HepG2 (cell line): Measurements from ENCODE around the gene FNBP1L. TPM values are rescaled to one million over a fixed set of nuclear protein-coding genes. Genes with fewer than 3 reads are reported as not detected.

Source experiments
- ATAC-seq: fragments of 200-7000 bp; cut with Tn5 transposase; 3 replicates; pipeline ENCODE4 v1.9.1; 2020; ENCODE audit warnings: mild to moderate bottlenecking, moderate library complexity
- BruUV-seq: library from RNA; stranded (reverse); fragments of 400-500 nt; replicated peaks from 2 replicates; lab custom pipeline; 2021; lab: Mats Ljungman, UMichigan
- CTCF ChIA-PET: fragments of 300-600 bp; formaldehyde crosslinking; extraction: SDS; loops from one replicate; lab custom pipeline; 2021; ENCODE audit warnings: low total read pairs, inconsistent platforms, low intra/inter-chr PET ratio; lab: Yijun Ruan, JAX
- POLR2A ChIA-PET: fragments of 350-600 bp; sonication (Branson Sonifier 250); formaldehyde crosslinking; loops from one replicate; lab custom pipeline; 2020; ENCODE audit warnings: antibody characterized with exemption, inconsistent platforms; lab: Yijun Ruan, JAX
- DNase-seq: peaks from one replicate; pipeline ENCODE4 v3.0.0-alpha.2; 2015; ENCODE audit warnings: low spot score
- FAIRE-seq: peaks from 3 replicates; lab custom pipeline; 2011; peaks lifted over from hg19 to GRCh38; lab: Jason Lieb, UNC
- H2AFZ ChIP-seq: one replicate; pipeline ENCODE4 v1.6.1; 2011; ENCODE audit warnings: low read length, inconsistent platforms
- H3K27ac ChIP-seq: fragments of 300-600 bp; 3 replicates; pipeline ENCODE4 v1.8.0; 2011; ENCODE audit warnings: mixed run types, mild to moderate bottlenecking, mixed read lengths, low read length, inconsistent platforms; ENCODE audit not compliant: insufficient read depth; ENCODE audit errors: extremely low read length
- H3K27me3 ChIP-seq, 2 experiments: fragments of 200-600 bp in 1 of 2; 2 replicates in 1 of 2; 3 replicates in 1 of 2; pipeline versions ENCODE4 v1.6.0 to v1.8.0; 2011; ENCODE audit warnings: low read length in 2 of 2, mild to moderate bottlenecking in 2 of 2, moderate library complexity in 2 of 2, inconsistent platforms in 1 of 2; ENCODE audit not compliant: insufficient read depth in 2 of 2, control insufficient read depth in 1 of 2
- H3K36me3 ChIP-seq, 2 experiments: fragments of 200-600 bp in 1 of 2; replicated peaks in 1 of 2; 2 replicates in 1 of 2; 3 replicates in 1 of 2; pipeline versions ENCODE4 v1.5.1 to v1.8.0; 2011; ENCODE audit warnings: low read length in 2 of 2, inconsistent platforms in 1 of 2; ENCODE audit not compliant: insufficient read depth in 2 of 2, control insufficient read depth in 1 of 2
- H3K4me1 ChIP-seq: 2 replicates; pipeline ENCODE4 v1.5.1; 2012; ENCODE audit warnings: low read length, inconsistent platforms; ENCODE audit not compliant: insufficient read depth
- H3K4me2 ChIP-seq: 2 replicates; pipeline ENCODE4 v1.6.0; 2011; ENCODE audit warnings: low read depth, low read length, inconsistent platforms
- H3K4me3 ChIP-seq, 3 experiments: fragments of 200-600 bp in 1 of 3; sonication (generic), shearing (Covaris generic) in 1 of 3; replicated peaks in 1 of 3; 2 replicates each; pipeline ENCODE4 v1.5.1; 2011 to 2016; ENCODE audit warnings: low read length in 3 of 3, inconsistent platforms in 2 of 3, low read depth in 2 of 3, mild to moderate bottlenecking in 2 of 3, control low read depth in 1 of 3, mixed read lengths in 1 of 3; ENCODE audit not compliant: insufficient read depth in 1 of 3
- H3K79me2 ChIP-seq: one replicate; pipeline ENCODE4 v1.6.1; 2011; ENCODE audit warnings: low read length, inconsistent platforms; ENCODE audit not compliant: insufficient read depth
- H3K9ac ChIP-seq: 2 replicates; pipeline ENCODE4 v1.6.0; 2011; ENCODE audit warnings: mild to moderate bottlenecking, low read depth, low read length, inconsistent platforms; ENCODE audit not compliant: insufficient read depth
- H3K9me3 ChIP-seq: 2 replicates; pipeline ENCODE4 v1.5.1; 2012; ENCODE audit warnings: mild to moderate bottlenecking, low read length
- H4K20me1 ChIP-seq: 2 replicates; pipeline ENCODE4 v1.6.0; 2011; ENCODE audit warnings: inconsistent platforms, mild to moderate bottlenecking, low read length, moderate library complexity; ENCODE audit not compliant: insufficient read depth
- ADNP ChIP-seq: sonication (generic); formaldehyde crosslinking; IDR thresholded peaks from 2 replicates; pipeline ENCODE4 v1.4.0; 2020; ENCODE audit warnings: missing genetic modification reagents
- ATF7 ChIP-seq, 2 experiments: fragments of 450-650 bp in 1 of 2; sonication (generic) in 1 of 2; formaldehyde crosslinking in 1 of 2; IDR thresholded peaks; 2 replicates each; pipeline versions ENCODE4 v1.4.0 to v1.6.1; 2016 to 2020; ENCODE audit warnings: antibody characterized with exemption in 1 of 2, mild to moderate bottlenecking in 1 of 2, missing genetic modification reagents in 1 of 2
- CCAR2 ChIP-seq: fragments of 200-400 bp; formaldehyde crosslinking; optimal IDR thresholded peaks from 2 replicates; pipeline ENCODE3; 2018; ENCODE audit warnings: low read depth, mild to moderate bottlenecking, low read length, moderate library complexity
- DR1 ChIP-seq: sonication (generic); formaldehyde crosslinking; IDR thresholded peaks from 2 replicates; pipeline ENCODE4 v1.8.0; 2021; ENCODE audit warnings: mild to moderate bottlenecking, missing genetic modification reagents, inconsistent platforms
- EP300 ChIP-seq, 3 experiments: sonication (generic) in 1 of 3; formaldehyde crosslinking in 1 of 3; IDR thresholded peaks; 2 replicates each; pipeline versions ENCODE4 v1.5.1 to v1.6.1; 2011 to 2020; ENCODE audit warnings: low read depth in 2 of 3, low read length in 2 of 3, borderline replicate concordance in 1 of 3, improper control_type of control experiment in 1 of 3, mild to moderate bottlenecking in 1 of 3, missing genetic modification reagents in 1 of 3, moderate library complexity in 1 of 3
- JUND ChIP-seq: sonication (generic); formaldehyde crosslinking; IDR thresholded peaks from 2 replicates; pipeline ENCODE4 v1.8.0; 2022; ENCODE audit warnings: mild to moderate bottlenecking, missing genetic modification reagents
- MEIS2 ChIP-seq: sonication (generic); formaldehyde crosslinking; IDR thresholded peaks from 2 replicates; pipeline ENCODE4 v1.9.0; 2021; ENCODE audit warnings: mild to moderate bottlenecking, missing genetic modification reagents
- POGZ ChIP-seq: sonication (generic); formaldehyde crosslinking; IDR thresholded peaks from 2 replicates; pipeline ENCODE4 v1.4.0; 2020; ENCODE audit warnings: mild to moderate bottlenecking, missing genetic modification reagents
- SRY ChIP-seq: sonication (generic); formaldehyde crosslinking; IDR thresholded peaks from 2 replicates; pipeline ENCODE4 v1.8.0; 2022; ENCODE audit warnings: mild to moderate bottlenecking, missing genetic modification reagents
- STAT5B ChIP-seq: sonication (generic); formaldehyde crosslinking; IDR thresholded peaks from 2 replicates; pipeline ENCODE4 v1.4.0; 2020; ENCODE audit warnings: missing genetic modification reagents
- ZEB1 ChIP-seq: IDR thresholded peaks from 2 replicates; pipeline ENCODE4 v1.6.1; 2012; ENCODE audit warnings: mild to moderate bottlenecking, low read depth, inconsistent platforms; ENCODE audit not compliant: insufficient replicate concordance
- ZFYVE20 ChIP-seq: sonication (generic); formaldehyde crosslinking; IDR thresholded peaks from 2 replicates; pipeline ENCODE4 v1.8.0; 2023; ENCODE audit warnings: low read depth, mild to moderate bottlenecking, moderate library complexity, missing genetic modification reagents, borderline replicate concordance
- ZKSCAN1 ChIP-seq: fragments of 150-350 bp; IDR thresholded peaks from 2 replicates; pipeline ENCODE4 v1.6.1; 2014; ENCODE audit warnings: low read length
- ZNF12 ChIP-seq: sonication (generic); formaldehyde crosslinking; IDR thresholded peaks from 2 replicates; pipeline ENCODE4 v1.5.0; 2020; ENCODE audit warnings: missing genetic modification reagents
- ZNF766 ChIP-seq: sonication (generic); formaldehyde crosslinking; IDR thresholded peaks from 2 replicates; pipeline ENCODE4 v1.5.0; 2020; ENCODE audit warnings: missing genetic modification reagents, borderline replicate concordance
- ZNF770 ChIP-seq: sonication (generic); formaldehyde crosslinking; IDR thresholded peaks from 2 replicates; pipeline ENCODE4 v1.5.0; 2020; ENCODE audit warnings: mild to moderate bottlenecking, missing genetic modification reagents
- ZSCAN9 ChIP-seq: IDR thresholded peaks from 2 replicates; pipeline ENCODE4 v1.6.1; 2016; ENCODE audit warnings: borderline replicate concordance
- WGBS: methylation state at CpG from one replicate; pipeline ENCODE4 v1.1.6; 2017; ENCODE audit warnings: low lambda C conversion rate; 5-methylcytosine and 5-hydroxymethylcytosine counted together
- in situ Hi-C: cut with HindIII; loops from 2 replicates; pipeline ENCODE4 v1.10.0; 2017; ENCODE audit warnings: low pct_unique_long_range_greater_than_20kb; ENCODE audit not compliant: extremely low pct_ligation_motif_present
- intact Hi-C: fragments of 100-400 bp; cut with micrococcal nuclease; formaldehyde crosslinking; loops from one replicate; pipeline ENCODE4 v1.10.0; 2022; ENCODE audit not compliant: unreplicated experiment
- polyA plus RNA-seq, 8 experiments: library from polyadenylated mRNA; depleted of rRNA in 3 of 8; stranded (reverse) in 7 of 8; unstranded in 1 of 8; fragments of >200 nt; fragmentation: Illumina TruSeq in 4 of 8; extraction: Trizol in 4 of 8; gene quantifications; 2 replicates each; pipeline versions ENCODE4 v1.2.1 to v1.2.3, GENCODE V29; 2011 to 2016; ENCODE audit warnings: low read depth in 4 of 8, missing spikeins in 1 of 8, mixed read lengths in 1 of 8; ENCODE audit not compliant: insufficient read depth in 1 of 8
- total RNA-seq, 5 experiments: library from RNA; depleted of rRNA; stranded (reverse); fragments of >200 nt; fragmentation: Illumina TruSeq; extraction: Trizol; gene quantifications; 2 replicates each; pipeline ENCODE4 v1.2.3, GENCODE V29; 2016; ENCODE audit warnings: low read depth in 1 of 5
- TF ChIP-seq, protein P1 (sequence below): sonication (generic); formaldehyde crosslinking; IDR thresholded peaks from 2 replicates; pipeline ENCODE4 v1.5.0; 2020; ENCODE audit warnings: missing genetic modification reagents

FNBP1L gene
- total and polyA plus RNA-seq, 2 of the 13 experiments (the other 11 are each of a cell fraction or from before 2014, with no cell fraction given): 24.1 to 27.1 TPM

DNA sequence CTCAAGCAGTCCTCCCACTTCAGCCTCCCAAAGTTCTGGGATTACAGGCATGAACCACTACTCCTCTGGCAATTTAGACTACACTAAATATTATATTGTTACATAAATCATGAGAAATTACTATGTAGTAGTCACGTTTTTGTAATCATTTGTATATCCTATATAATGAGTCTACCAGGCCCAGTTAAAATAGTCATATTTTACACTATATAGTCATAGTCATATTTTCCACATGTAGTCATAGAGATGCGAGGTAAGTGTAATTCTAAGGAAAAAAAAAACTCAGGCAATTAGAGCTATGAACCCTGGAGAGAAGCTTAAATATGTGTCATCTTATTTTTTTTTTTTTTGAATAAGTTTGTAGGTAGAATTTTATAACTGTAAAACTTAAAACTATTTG lies 90.0 kb downstream of the FNBP1L start:
- ATAC-seq (no peak), FAIRE-seq (no peak), DNase-seq (no peak)
- POLR2A ChIA-PET: no interaction called here
- CTCF ChIA-PET: no interaction called here
- Histone ChIP-seq H3K79me2 (no peaks in the 10 kb centered on the region), H3K4me3 (no peak overlapping the region), H3K4me2 (no peak overlapping the region), H3K9me3 (no peaks in the 10 kb centered on the region), H2AFZ (no peak overlapping the region), H4K20me1 (no peaks in the 10 kb centered on the region), H3K4me1 (no peaks in the 10 kb centered on the region), H3K36me3 (peaks cover 2 to 17% of the 10 kb centered on the region in 2 experiments; a peak in 3 of 5 replicates), H3K27ac (no peak overlapping the region), H3K9ac (no peak overlapping the region), H3K27me3 (no peaks in the 10 kb centered on the region)
- WGBS: 95% methylated on average over 2 of the region's 2 CpGs
- TF ChIP-seq ZNF12 (CRISPR knock-in tag) (no peak), ZFYVE20 (CRISPR knock-in tag) (no peak), EP300 (IDR thresholded peaks at IDR 0.05; ENCODE audit: low read depth in 2 of 2, low read length in 2 of 2) (no peak), EP300 (CRISPR knock-in tag; IDR thresholded peaks at IDR 0.05; ENCODE audit: borderline replicate concordance) (no peak), MEIS2 (CRISPR knock-in tag) (no peak), ADNP (CRISPR knock-in tag) (no peak), STAT5B (CRISPR knock-in tag) (no peak)
- TF ChIP-seq, protein P1, sequence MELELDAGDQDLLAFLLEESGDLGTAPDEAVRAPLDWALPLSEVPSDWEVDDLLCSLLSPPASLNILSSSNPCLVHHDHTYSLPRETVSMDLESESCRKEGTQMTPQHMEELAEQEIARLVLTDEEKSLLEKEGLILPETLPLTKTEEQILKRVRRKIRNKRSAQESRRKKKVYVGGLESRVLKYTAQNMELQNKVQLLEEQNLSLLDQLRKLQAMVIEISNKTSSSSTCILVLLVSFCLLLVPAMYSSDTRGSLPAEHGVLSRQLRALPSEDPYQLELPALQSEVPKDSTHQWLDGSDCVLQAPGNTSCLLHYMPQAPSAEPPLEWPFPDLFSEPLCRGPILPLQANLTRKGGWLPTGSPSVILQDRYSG (CRISPR knock-in tag): no peak
- intact Hi-C loops (no loop called here), in situ Hi-C loops (no loop called here)
- no TSS peak for BruUV-seq

DNA sequence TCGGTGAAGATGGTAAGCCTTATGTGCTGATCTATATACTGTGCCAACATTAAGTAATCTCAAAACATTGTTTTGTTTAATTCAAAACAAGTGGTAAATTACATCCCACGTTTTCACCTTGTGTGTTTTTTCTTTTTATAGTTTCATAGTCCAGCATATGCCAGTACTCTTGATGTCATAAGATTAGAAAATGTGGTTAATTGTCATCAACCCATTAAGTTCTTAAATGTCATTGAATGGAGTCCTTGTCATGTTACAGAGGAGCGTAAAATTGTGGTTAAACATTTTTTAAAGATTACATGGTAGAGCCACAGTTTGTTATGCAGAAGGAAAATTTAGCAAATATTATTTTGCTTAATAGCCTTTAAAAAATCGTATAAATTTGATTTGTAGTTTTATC lies 93.1 kb downstream of the FNBP1L start:
- FAIRE-seq: no peak
- no TSS peak for BruUV-seq
- 93% methylated on average over 4 of the region's 4 CpGs for WGBS
- DNase-seq: no peak
- ATAC-seq: no peak
- Histone ChIP-seq H4K20me1 (no peaks in the 10 kb centered on the region), H3K36me3 (peaks cover 2 to 21% of the 10 kb centered on the region in 2 experiments; a peak in 3 of 5 replicates), H2AFZ (no peak overlapping the region), H3K27ac (no peak overlapping the region), H3K4me1 (no peaks in the 10 kb centered on the region), H3K9me3 (no peaks in the 10 kb centered on the region), H3K4me2 (no peak overlapping the region), H3K9ac (no peak overlapping the region), H3K4me3 (no peak overlapping the region), H3K79me2 (no peaks in the 10 kb centered on the region), H3K27me3 (no peaks in the 10 kb centered on the region)
- POLR2A ChIA-PET: no interaction called here
- CTCF ChIA-PET: no interaction called here
- intact Hi-C loops (no loop called here), in situ Hi-C loops (no loop called here)
- no peak for TF ChIP-seq ATF7 (IDR thresholded peaks at IDR 0.05)
- no peak for TF ChIP-seq ATF7 (CRISPR knock-in tag; IDR thresholded peaks at IDR 0.05)
- TF ChIP-seq DR1 (CRISPR knock-in tag): no peak
- TF ChIP-seq POGZ (CRISPR knock-in tag): no peak
- no peak for TF ChIP-seq JUND
- no peak for TF ChIP-seq ZKSCAN1
- TF ChIP-seq SRY: no peak
- TF ChIP-seq ZNF770 (CRISPR knock-in tag): no peak
- TF ChIP-seq ZSCAN9 (CRISPR knock-in tag): no peak
- TF ChIP-seq CCAR2: no peak
- no peak for TF ChIP-seq ZEB1
- no peak for TF ChIP-seq ZNF766 (CRISPR knock-in tag)
